Vagina (tissue), 2 donors: ENCODE measurements around the gene ERICH6B.

Experiments used
- CTCF ChIP-seq, 3 experiments: fragments of 450-650 bp in 2 of 3; fragments of 200-600 bp in 1 of 3; sonication (generic) in 1 of 3; IDR thresholded peaks; one replicate each; pipeline ENCODE4 v1.5.1; 2017 to 2019; ENCODE audit warnings: antibody characterized with exemption in 3 of 3, mild to moderate bottlenecking in 2 of 3, moderate library complexity in 2 of 3
- POLR2A ChIP-seq, 2 donors: fragments of 450-650 bp; IDR thresholded peaks; one replicate each; pipeline ENCODE4 v1.6.1; 2017; ENCODE audit warnings: antibody characterized with exemption in 2 of 2, mild to moderate bottlenecking in 2 of 2, moderate library complexity in 2 of 2

DNA sequence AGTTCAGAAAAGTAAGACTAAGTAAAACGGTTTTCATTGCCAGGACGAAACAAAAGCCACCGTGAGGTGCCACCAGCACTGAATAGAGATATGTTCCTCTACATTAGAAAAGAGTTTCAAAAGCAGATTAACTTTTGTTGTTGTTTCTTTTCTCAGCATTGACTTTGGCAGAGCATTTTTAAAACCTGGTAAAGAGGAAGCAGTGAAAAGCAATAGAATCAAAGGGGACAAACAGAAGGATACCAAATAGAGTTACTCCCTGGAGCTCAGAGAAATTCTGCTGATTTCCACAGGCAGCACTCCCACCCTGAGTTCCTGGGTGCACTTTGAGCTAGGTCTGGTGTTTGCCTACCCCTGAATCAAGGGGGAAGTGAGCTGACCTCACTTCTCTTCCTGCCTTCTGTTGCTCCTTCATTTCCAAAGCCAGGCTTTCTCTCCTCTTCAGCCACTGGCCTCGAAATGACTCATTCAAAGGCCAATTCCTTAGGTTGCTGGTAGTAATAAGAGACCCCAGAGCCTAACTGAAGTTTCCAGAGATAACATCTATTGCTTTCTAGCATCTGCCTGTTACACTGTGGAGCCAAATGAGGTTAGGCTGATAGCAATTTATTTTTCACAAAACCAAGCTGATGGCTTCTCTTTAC lies 11.3 kb upstream of the ERICH6B start:
- no peak for TF ChIP-seq CTCF (IDR thresholded peaks at IDR 0.05)
- no peak for TF ChIP-seq POLR2A (IDR thresholded peaks at IDR 0.05)
